HepG2 (cell line): ENCODE data around the gene EFCAB8. TPM values are rescaled to one million over a fixed set of nuclear protein-coding genes. Genes with fewer than 3 reads are reported as not detected.
A peak's percentile ranks its signal among the peaks of the same experiment; 100 is the strongest.

Source experiments
- AHDC1 ChIP-seq: sonication (generic); formaldehyde crosslinking; IDR thresholded peaks from 2 replicates; pipeline ENCODE4 v1.5.1; 2020; ENCODE audit warnings: mild to moderate bottlenecking, missing genetic modification reagents, borderline replicate concordance
- ATF7-NPFF ChIP-seq: sonication (generic); formaldehyde crosslinking; IDR thresholded peaks from 2 replicates; pipeline ENCODE4 v1.8.1; 2023; ENCODE audit warnings: mild to moderate bottlenecking, low read depth, missing genetic modification reagents, moderate library complexity
- CSRNP2 ChIP-seq: sonication (generic); formaldehyde crosslinking; conservative IDR thresholded peaks from 2 replicates; pipeline ENCODE4 v1.8.0; 2022; ENCODE audit warnings: low read depth, missing genetic modification reagents
- EEA1 ChIP-seq: sonication (generic); formaldehyde crosslinking; IDR thresholded peaks from 2 replicates; pipeline ENCODE4 v1.5.1; 2020; ENCODE audit warnings: mild to moderate bottlenecking, missing genetic modification reagents, borderline replicate concordance
- HIC2 ChIP-seq: sonication (generic); formaldehyde crosslinking; IDR thresholded peaks from 2 replicates; pipeline ENCODE4 v1.9.0; 2022; ENCODE audit warnings: low read depth, missing genetic modification reagents
- HMG20B ChIP-seq: conservative IDR thresholded peaks from 2 replicates; pipeline ENCODE4 v1.6.1; 2016; ENCODE audit warnings: missing genetic modification reagents, missing compliant biosample characterization
- ISL2 ChIP-seq: sonication (generic); formaldehyde crosslinking; IDR thresholded peaks from 2 replicates; pipeline ENCODE4 v1.5.0; 2020; ENCODE audit warnings: missing genetic modification reagents
- SALL2 ChIP-seq: sonication (generic); formaldehyde crosslinking; IDR thresholded peaks from 2 replicates; pipeline ENCODE4 v1.8.1; 2023; ENCODE audit warnings: mild to moderate bottlenecking, missing genetic modification reagents, inconsistent platforms
- SRY ChIP-seq: sonication (generic); formaldehyde crosslinking; IDR thresholded peaks from 2 replicates; pipeline ENCODE4 v1.8.0; 2022; ENCODE audit warnings: mild to moderate bottlenecking, missing genetic modification reagents
- TRAFD1 ChIP-seq: sonication (generic); formaldehyde crosslinking; IDR thresholded peaks from 2 replicates; pipeline ENCODE4 v1.5.1; 2020; ENCODE audit warnings: missing genetic modification reagents, mild to moderate bottlenecking, borderline replicate concordance
- ZNF207 ChIP-seq: fragments of 450-650 bp; IDR thresholded peaks from 2 replicates; pipeline ENCODE4 v1.6.1; 2016; ENCODE audit warnings: antibody characterized with exemption, borderline replicate concordance
- ZNF441 ChIP-seq: sonication (generic); formaldehyde crosslinking; IDR thresholded peaks from 2 replicates; pipeline ENCODE4 v1.7.0; 2021; ENCODE audit warnings: missing genetic modification reagents, borderline replicate concordance
- ZNF672 ChIP-seq: sonication (generic); formaldehyde crosslinking; IDR thresholded peaks from 2 replicates; pipeline ENCODE4 v1.8.1; 2022; ENCODE audit warnings: missing genetic modification reagents
- ZNF781 ChIP-seq: sonication (generic); formaldehyde crosslinking; IDR thresholded peaks from 2 replicates; pipeline ENCODE4 v1.5.1; 2020; ENCODE audit warnings: borderline replicate concordance, mild to moderate bottlenecking, missing genetic modification reagents; ENCODE audit errors: not compliant biosample characterization
- polyA plus RNA-seq, 8 experiments: library from polyadenylated mRNA; depleted of rRNA in 3 of 8; stranded (reverse) in 7 of 8; unstranded in 1 of 8; fragments of >200 nt; fragmentation: Illumina TruSeq in 4 of 8; extraction: Trizol in 4 of 8; gene quantifications; 2 replicates each; pipeline versions ENCODE4 v1.2.1 to v1.2.3, GENCODE V29; 2011 to 2016; ENCODE audit warnings: low read depth in 4 of 8, missing spikeins in 1 of 8, mixed read lengths in 1 of 8; ENCODE audit not compliant: insufficient read depth in 1 of 8
- total RNA-seq, 5 experiments: library from RNA; depleted of rRNA; stranded (reverse); fragments of >200 nt; fragmentation: Illumina TruSeq; extraction: Trizol; gene quantifications; 2 replicates each; pipeline ENCODE4 v1.2.3, GENCODE V29; 2016; ENCODE audit warnings: low read depth in 1 of 5

Gene EFCAB8
- total and polyA plus RNA-seq, 2 of the 13 experiments (the other 11 are each of a cell fraction or from before 2014, with no cell fraction given): 0.15 to 0.22 TPM

- TF ChIP-seq AHDC1 (CRISPR knock-in tag) (no peak), ZNF207 (no peak), SALL2 (CRISPR knock-in tag) (peak; percentile 86), HIC2 (CRISPR knock-in tag) (0 out of 2 replicates have a peak, but pooled peaks have one; percentile 30), ZNF781 (CRISPR knock-in tag) (no peak), HMG20B (CRISPR knock-in tag) (0 out of 2 replicates have a peak, but pooled peaks have one; percentile 15), SRY (CRISPR knock-in tag) (peak; percentile 90; the same call in 1 of the 2 replicates), ZNF672 (CRISPR knock-in tag) (no peak), CSRNP2 (no peak), ISL2 (CRISPR knock-in tag) (no peak), EEA1 (CRISPR knock-in tag) (peak; percentile 76; the same call in 1 of the 2 replicates), TRAFD1 (no peak), ATF7-NPFF (CRISPR knock-in tag) (peak; percentile 84), ZNF441 (peak; percentile 33; the same call in 1 of the 2 replicates)
Observed at GRCh38 chr20:32819992-32820697, 38.6 kb upstream of the EFCAB8 start (continued).
